K562 (cell line): ENCODE results near the gene MLX. TPM values are rescaled to one million over a fixed set of nuclear protein-coding genes. Genes with fewer than 3 reads are reported as not detected.
A peak's percentile ranks its signal among the peaks of the same experiment; 100 is the strongest.

ENCODE experiments used
- HMGN3 ChIP-seq: IDR thresholded peaks from 2 replicates; pipeline ENCODE4 v1.6.1; 2011; ENCODE audit warnings: borderline replicate concordance, low read depth, mild to moderate bottlenecking, mixed read lengths, low read length; ENCODE audit not compliant: insufficient read length; ENCODE audit errors: extremely low read depth
- KAT2B ChIP-seq: IDR thresholded peaks from one replicate; pipeline ENCODE4 v1.6.1; 2012; ENCODE audit warnings: low read depth, mild to moderate bottlenecking, control low read depth, inconsistent platforms, low read length, moderate library complexity
- NFIC ChIP-seq: fragments of 450-650 bp; IDR thresholded peaks from 2 replicates; pipeline ENCODE4 v1.6.1; 2017; ENCODE audit warnings: mild to moderate bottlenecking, inconsistent platforms
- PHTF2 ChIP-seq: fragments of 250-450 bp; sonication (Bioruptor Pico); IDR thresholded peaks from 2 replicates; pipeline ENCODE4 v1.5.0; 2021; ENCODE audit warnings: mild to moderate bottlenecking
- POLR3A ChIP-seq: IDR thresholded peaks from 2 replicates; pipeline ENCODE4 v1.6.1; 2011; ENCODE audit warnings: borderline replicate concordance, mild to moderate bottlenecking, moderate library complexity; ENCODE audit not compliant: insufficient read length, insufficient read depth; ENCODE audit errors: extremely low read depth
- RBFOX2 ChIP-seq: fragments of 200-400 bp; formaldehyde crosslinking; IDR thresholded peaks from 2 replicates; pipeline ENCODE4 v1.6.1; 2017; ENCODE audit warnings: low read depth, mild to moderate bottlenecking, low read length, moderate library complexity
- RBM22 ChIP-seq: fragments of 200-400 bp; formaldehyde crosslinking; IDR thresholded peaks from 2 replicates; pipeline ENCODE4 v1.6.1; 2018; ENCODE audit warnings: low read length, low read depth; ENCODE audit not compliant: poor library complexity, severe bottlenecking
- SIN3B ChIP-seq: fragments of 450-650 bp; IDR thresholded peaks from 2 replicates; pipeline ENCODE4 v1.6.1; 2017; ENCODE audit warnings: low read depth, mild to moderate bottlenecking, moderate library complexity
- TAF7 ChIP-seq: fragments of 450-650 bp; IDR thresholded peaks from 2 replicates; pipeline ENCODE4 v1.6.1; 2016; ENCODE audit warnings: missing genetic modification characterization, missing compliant biosample characterization
- TRIM28 ChIP-seq: fragments of 450-650 bp; IDR thresholded peaks from 2 replicates; pipeline ENCODE4 v1.6.1; 2017
- ZNF384 ChIP-seq: IDR thresholded peaks from 2 replicates; pipeline ENCODE4 v1.6.1; 2012; ENCODE audit warnings: low read depth, low read length, improper control_type of control experiment
- polyA plus RNA-seq, 8 experiments: library from polyadenylated mRNA; depleted of rRNA in 4 of 8; stranded (reverse) in 5 of 8; unstranded in 3 of 8; fragments of >200 nt; fragmentation: Nextera tagmentation in 2 of 8; fragmentation: Illumina TruSeq in 1 of 8; extraction: Ambion mirVana in 2 of 8; extraction: Trizol in 1 of 8; gene quantifications; 2 replicates each; pipeline versions ENCODE4 v1.2.1 to v1.2.3, GENCODE V29; 2011 to 2014; ENCODE audit warnings: inconsistent platforms in 1 of 8, missing spikeins in 1 of 8
- total RNA-seq, 7 experiments: library from RNA; depleted of rRNA in 6 of 7; stranded (reverse); fragments of >200 nt in 6 of 7; fragmentation: Illumina TruSeq in 2 of 7; extraction: Trizol in 2 of 7; gene quantifications; 2 replicates each; pipeline versions ENCODE4 v1.2.1 to v1.2.3, GENCODE V29; 2011 to 2021; ENCODE audit warnings: low replicate concordance in 1 of 7
- TF ChIP-seq, protein P1 (sequence below), 2 experiments: fragments of 450-650 bp; IDR thresholded peaks; 2 replicates each; pipeline ENCODE4 v1.6.1; 2016; ENCODE audit warnings: mild to moderate bottlenecking in 2 of 2, borderline replicate concordance in 1 of 2, low read depth in 1 of 2, moderate library complexity in 1 of 2
- TF ChIP-seq, protein P2 (sequence below): sonication (generic); formaldehyde crosslinking; IDR thresholded peaks from 2 replicates; pipeline ENCODE4 v1.8.1; 2023; ENCODE audit warnings: mild to moderate bottlenecking, missing genetic modification reagents
- TF ChIP-seq, protein P3 (sequence below): sonication (generic); formaldehyde crosslinking; IDR thresholded peaks from 2 replicates; pipeline ENCODE4 v1.8.1; 2023; ENCODE audit warnings: mild to moderate bottlenecking, missing genetic modification reagents
- TF ChIP-seq, protein P4 (sequence below): sonication (generic); formaldehyde crosslinking; IDR thresholded peaks from 2 replicates; pipeline ENCODE4 v1.9.0; 2022; ENCODE audit warnings: mild to moderate bottlenecking, missing genetic modification reagents

The MLX gene
- total and polyA plus RNA-seq, 9 of the 15 experiments (the other 6 are each of a cell fraction or from before 2014, with no cell fraction given) = 42.9 to 100 (median 58.9) TPM

DNA sequence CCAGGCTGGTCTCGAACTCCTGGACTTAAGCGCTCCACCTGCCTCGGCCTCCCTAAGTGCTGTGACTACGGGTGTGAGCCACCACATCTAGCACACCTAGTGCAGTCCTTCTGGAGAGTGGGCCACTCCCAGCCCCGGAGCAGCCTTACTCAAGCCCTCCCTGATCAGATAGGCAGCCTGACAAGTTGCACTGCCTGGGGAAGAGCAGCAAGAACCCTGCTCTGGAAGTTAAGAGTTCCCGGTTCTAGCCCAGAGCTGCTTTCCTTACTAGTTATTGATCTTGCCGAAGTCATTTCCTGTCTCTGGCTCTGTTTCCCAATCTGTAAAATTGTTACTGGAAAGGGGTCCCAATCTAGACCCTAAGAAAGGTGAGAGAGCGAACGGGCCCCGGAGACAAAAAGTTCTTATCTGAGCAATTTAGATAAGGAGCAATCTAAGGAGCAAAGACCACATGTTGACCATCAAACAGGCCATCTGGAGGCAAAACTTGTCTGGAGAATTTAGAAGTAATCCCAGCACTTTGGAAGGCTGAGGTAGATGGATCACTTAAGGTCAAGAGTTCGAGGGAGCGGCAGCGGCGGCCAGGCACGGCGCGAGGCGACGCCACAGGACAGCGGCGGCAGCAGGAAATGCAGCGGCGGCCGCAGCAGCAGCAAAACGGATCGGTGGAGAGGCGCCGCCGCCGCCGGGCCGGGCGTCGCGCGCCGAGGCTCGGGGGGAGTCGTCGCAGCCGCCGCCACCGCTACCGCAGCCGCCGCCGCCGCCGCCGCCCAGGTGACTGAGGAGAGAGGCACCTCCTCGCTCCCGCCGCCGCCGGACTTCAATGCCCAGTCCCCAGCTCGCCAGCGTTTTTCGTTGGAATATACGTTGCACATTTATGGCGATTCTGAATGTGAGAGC, 35.2 kb upstream of the MLX start (continued):
- TF ChIP-seq, protein P1, sequence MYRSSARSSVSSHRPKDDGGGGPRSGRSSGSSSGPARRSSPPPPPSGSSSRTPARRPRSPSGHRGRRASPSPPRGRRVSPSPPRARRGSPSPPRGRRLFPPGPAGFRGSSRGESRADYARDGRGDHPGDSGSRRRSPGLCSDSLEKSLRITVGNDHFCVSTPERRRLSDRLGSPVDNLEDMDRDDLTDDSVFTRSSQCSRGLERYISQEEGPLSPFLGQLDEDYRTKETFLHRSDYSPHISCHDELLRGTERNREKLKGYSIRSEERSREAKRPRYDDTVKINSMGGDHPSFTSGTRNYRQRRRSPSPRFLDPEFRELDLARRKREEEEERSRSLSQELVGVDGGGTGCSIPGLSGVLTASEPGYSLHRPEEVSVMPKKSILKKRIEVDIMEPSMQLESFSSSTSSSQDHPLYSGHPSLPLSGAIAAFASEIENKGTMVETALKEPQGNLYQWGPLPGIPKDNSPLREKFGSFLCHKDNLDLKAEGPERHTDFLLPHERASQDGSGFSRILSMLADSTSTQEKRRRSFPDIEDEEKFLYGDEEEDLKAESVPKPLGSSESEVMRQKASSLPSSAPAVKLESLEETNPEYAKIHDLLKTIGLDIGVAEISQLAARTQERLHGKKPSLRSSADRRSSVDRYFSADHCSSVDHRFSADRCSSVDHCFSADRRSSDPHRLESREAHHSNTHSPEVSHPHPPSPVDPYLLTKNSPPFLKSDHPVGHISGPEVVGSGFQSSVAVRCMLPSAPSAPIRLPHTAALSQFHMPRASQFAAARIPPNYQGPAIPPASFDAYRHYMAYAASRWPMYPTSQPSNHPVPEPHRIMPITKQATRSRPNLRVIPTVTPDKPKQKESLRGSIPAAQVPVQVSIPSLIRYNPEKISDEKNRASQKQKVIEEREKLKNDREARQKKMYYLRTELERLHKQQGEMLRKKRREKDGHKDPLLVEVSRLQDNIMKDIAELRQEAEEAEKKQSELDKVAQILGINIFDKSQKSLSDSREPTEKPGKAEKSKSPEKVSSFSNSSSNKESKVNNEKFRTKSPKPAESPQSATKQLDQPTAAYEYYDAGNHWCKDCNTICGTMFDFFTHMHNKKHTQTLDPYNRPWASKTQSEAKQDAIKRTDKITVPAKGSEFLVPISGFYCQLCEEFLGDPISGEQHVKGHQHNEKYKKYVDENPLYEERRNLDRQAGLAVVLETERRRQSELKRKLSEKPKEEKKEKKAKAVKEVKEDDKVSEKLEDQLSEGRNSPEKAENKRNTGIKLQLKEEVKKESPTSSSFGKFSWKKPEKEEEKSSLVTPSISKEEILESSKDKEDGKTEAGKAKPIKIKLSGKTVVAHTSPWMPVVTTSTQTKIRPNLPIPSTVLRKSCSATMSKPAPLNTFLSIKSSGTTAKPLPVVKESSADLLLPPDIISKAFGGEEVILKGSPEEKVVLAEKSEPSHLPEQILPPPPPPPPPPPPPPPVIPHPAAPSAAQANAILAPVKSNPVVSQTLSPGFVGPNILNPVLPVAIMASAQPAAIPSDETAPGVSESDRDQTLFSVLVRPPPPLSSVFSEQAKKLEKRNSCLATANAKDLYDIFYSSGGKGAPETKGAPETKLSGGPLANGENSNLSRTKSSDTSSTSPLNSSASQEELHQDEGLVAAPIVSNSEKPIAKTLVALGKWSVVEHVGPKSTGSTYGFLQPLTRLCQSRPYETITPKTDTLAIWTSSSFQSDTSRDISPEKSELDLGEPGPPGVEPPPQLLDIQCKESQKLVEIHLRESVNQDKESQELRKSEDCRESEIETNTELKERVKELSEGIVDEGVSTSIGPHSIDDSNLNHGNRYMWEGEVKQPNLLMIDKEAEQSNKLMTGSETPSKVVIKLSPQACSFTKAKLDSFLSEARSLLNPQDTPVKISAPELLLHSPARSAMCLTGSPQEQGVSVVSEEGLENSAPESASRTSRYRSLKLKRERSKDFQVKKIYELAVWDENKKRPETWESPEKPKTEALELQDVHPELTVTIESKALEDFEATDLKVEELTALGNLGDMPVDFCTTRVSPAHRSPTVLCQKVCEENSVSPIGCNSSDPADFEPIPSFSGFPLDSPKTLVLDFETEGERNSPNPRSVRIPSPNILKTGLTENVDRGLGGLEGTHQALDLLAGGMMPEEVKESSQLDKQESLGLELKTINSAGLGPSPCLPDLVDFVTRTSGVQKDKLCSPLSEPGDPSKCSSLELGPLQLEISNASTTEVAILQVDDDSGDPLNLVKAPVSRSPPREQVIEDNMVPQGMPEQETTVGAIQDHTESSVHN (IDR thresholded peaks at IDR 0.05; ENCODE audit: borderline replicate concordance in 1 of 2, low read depth in 1 of 2) = no peak
- no peak for TF ChIP-seq RBM22
- TF ChIP-seq, protein P2, sequence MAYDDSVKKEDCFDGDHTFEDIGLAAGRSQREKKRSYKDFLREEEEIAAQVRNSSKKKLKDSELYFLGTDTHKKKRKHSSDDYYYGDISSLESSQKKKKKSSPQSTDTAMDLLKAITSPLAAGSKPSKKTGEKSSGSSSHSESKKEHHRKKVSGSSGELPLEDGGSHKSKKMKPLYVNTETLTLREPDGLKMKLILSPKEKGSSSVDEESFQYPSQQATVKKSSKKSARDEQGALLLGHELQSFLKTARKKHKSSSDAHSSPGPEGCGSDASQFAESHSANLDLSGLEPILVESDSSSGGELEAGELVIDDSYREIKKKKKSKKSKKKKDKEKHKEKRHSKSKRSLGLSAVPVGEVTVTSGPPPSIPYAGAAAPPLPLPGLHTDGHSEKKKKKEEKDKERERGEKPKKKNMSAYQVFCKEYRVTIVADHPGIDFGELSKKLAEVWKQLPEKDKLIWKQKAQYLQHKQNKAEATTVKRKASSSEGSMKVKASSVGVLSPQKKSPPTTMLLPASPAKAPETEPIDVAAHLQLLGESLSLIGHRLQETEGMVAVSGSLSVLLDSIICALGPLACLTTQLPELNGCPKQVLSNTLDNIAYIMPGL (CRISPR knock-in tag) = no peak
- TF ChIP-seq, protein P3, sequence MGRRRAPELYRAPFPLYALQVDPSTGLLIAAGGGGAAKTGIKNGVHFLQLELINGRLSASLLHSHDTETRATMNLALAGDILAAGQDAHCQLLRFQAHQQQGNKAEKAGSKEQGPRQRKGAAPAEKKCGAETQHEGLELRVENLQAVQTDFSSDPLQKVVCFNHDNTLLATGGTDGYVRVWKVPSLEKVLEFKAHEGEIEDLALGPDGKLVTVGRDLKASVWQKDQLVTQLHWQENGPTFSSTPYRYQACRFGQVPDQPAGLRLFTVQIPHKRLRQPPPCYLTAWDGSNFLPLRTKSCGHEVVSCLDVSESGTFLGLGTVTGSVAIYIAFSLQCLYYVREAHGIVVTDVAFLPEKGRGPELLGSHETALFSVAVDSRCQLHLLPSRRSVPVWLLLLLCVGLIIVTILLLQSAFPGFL (CRISPR knock-in tag) = no peak
- no peak for TF ChIP-seq TAF7 (tag)
- peak; percentile 75 for TF ChIP-seq HMGN3
- TF ChIP-seq SIN3B = 0 out of 2 replicates have a peak, but pooled peaks have one; percentile 39
- no peak for TF ChIP-seq ZNF384
- TF ChIP-seq NFIC = no peak; the same call in 1 of the 2 replicates
- TF ChIP-seq KAT2B = no peak
- TF ChIP-seq, protein P4, sequence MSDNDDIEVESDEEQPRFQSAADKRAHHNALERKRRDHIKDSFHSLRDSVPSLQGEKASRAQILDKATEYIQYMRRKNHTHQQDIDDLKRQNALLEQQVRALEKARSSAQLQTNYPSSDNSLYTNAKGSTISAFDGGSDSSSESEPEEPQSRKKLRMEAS (CRISPR knock-in tag) = 0 out of 2 replicates have a peak, but pooled peaks have one; percentile 19
- TF ChIP-seq RBFOX2 = peak; percentile 74
- no peak for TF ChIP-seq POLR3A
- no peak for TF ChIP-seq TRIM28
- TF ChIP-seq PHTF2 (CRISPR knock-in tag) = no peak
